Measurements from ENCODE around the gene DGCR2.
"Not testable (repeated sequence)": the region's sequence is repeated elsewhere in the genome, so short reads cannot be mapped to it uniquely, and the experiment has no call there.

DGCR2 gene

GRCh38 chr22:18991821-18992442 lies 130.3 kb downstream of the DGCR2 start:
- TF ChIP-seq CTCF (IDR thresholded peaks at IDR 0.05; ENCODE audit: low read depth, low read length, missing control alignments) = no peak
- H3K4me3 ChIP-seq (ENCODE audit: low read depth, low read length) = no peak overlapping the region
- DNase-seq (ENCODE audit: low read depth) = no peak

GRCh38 chr22:18991138-18991432 lies 131.1 kb downstream of the DGCR2 start:
- DNase-seq (ENCODE audit: low read depth) = no peak
- H3K4me3 ChIP-seq (ENCODE audit: low read depth, low read length) = no peak overlapping the region
- TF ChIP-seq CTCF (IDR thresholded peaks at IDR 0.05; ENCODE audit: low read depth, low read length, missing control alignments) = no peak

GRCh38 chr22:18990355-18991137 lies 131.7 kb downstream of the DGCR2 start:
- TF ChIP-seq CTCF (IDR thresholded peaks at IDR 0.05; ENCODE audit: low read depth, low read length, missing control alignments) = no peak
- DNase-seq (ENCODE audit: low read depth) = no peak
- H3K4me3 ChIP-seq (ENCODE audit: low read depth, low read length) = no peak overlapping the region

- no peak for DNase-seq (ENCODE audit: low read depth)
- H3K4me3 ChIP-seq (ENCODE audit: low read depth, low read length) = no peak overlapping the region
- no peak for TF ChIP-seq CTCF (IDR thresholded peaks at IDR 0.05; ENCODE audit: low read depth, low read length, missing control alignments)
These were observed 133.3 kb downstream of the DGCR2 start for GRCh38 chr22:18988958-18989357.

- TF ChIP-seq CTCF (IDR thresholded peaks at IDR 0.05; ENCODE audit: low read depth, low read length, missing control alignments) = peak; percentile 17
- no peak for DNase-seq (ENCODE audit: low read depth)
These were observed 134.4 kb downstream of the DGCR2 start for GRCh38 chr22:18987765-18988164.

GRCh38 chr22:18987114-18987513 lies 135.1 kb downstream of the DGCR2 start:
- not testable (repeated sequence) for DNase-seq (ENCODE audit: low read depth); H3K4me3 ChIP-seq (ENCODE audit: low read depth, low read length)

More at GRCh38 chr22:18987765-18988164, 134.4 kb downstream of the DGCR2 start:
- no peak overlapping the region for H3K4me3 ChIP-seq (ENCODE audit: low read depth, low read length)

All from GM12864 (cell line).